Measurements from ENCODE around the gene RAD51C. TPM values are rescaled to one million over a fixed set of nuclear protein-coding genes. Genes with fewer than 3 reads are reported as not detected.
"Not testable (repeated sequence)": the region's sequence is repeated elsewhere in the genome, so short reads cannot be mapped to it uniquely, and the experiment has no call there.

Gene RAD51C
- total RNA-seq, 2 donors from 2014 or later = 18.0 to 26.5 TPM

GRCh38 chr17:58679263-58680037 is 13.0 kb upstream of the RAD51C start:
- H3K4me3 Mint-ChIP-seq = no peak overlapping the region
- no peaks in the 10 kb centered on the region for H3K36me3 Mint-ChIP-seq (ENCODE audit: low read depth)
- peak; percentile 71 for DNase-seq
- Histone ChIP-seq H3K9me3 (ENCODE audit: control insufficient read depth, low read length) (no peaks in the 10 kb centered on the region), H3K36me3 (ENCODE audit: control insufficient read depth, insufficient read depth, low read length) (no peaks in the 10 kb centered on the region), H3K27me3 (ENCODE audit: control insufficient read depth, insufficient read depth, low read length, poor library complexity, severe bottlenecking) (no peaks in the 10 kb centered on the region), H3K9ac (ENCODE audit: extremely low read depth, low read length, poor library complexity, severe bottlenecking) (no peak overlapping the region), H3K4me3 (ENCODE audit: low read length) (no peak overlapping the region), H3K27ac (ENCODE audit: low read depth, low read length) (no peak overlapping the region), H3K4me1 (ENCODE audit: control insufficient read depth, insufficient read depth, low read length) (no peaks in the 10 kb centered on the region)
- peak overlapping the region; percentile 72 for H3K27ac Mint-ChIP-seq
- WGBS, 2 experiments (ENCODE audit: insufficient coverage in 1 of 2, insufficient read length in 1 of 2) = 87% methylated on average over 9 to 12 of the region's 12 CpGs
- no peak for TF ChIP-seq CTCF (conservative IDR thresholded peaks at IDR 0.05)
- no peaks in the 10 kb centered on the region for H3K27me3 Mint-ChIP-seq (ENCODE audit: insufficient read depth)
- no peaks in the 10 kb centered on the region for H3K9me3 Mint-ChIP-seq
- peaks cover 4% of the 10 kb centered on the region for H3K4me1 Mint-ChIP-seq

- no peak overlapping the region for H3K9ac ChIP-seq (ENCODE audit: extremely low read depth, low read length, poor library complexity, severe bottlenecking)
- 80 to 83% methylated on average over 6 of the region's 6 CpGs for WGBS, 2 experiments (ENCODE audit: insufficient coverage in 1 of 2, insufficient read length in 1 of 2)
- Mint-ChIP-seq H3K9me3 (no peaks in the 10 kb centered on the region), H3K36me3 (ENCODE audit: low read depth) (no peaks in the 10 kb centered on the region), H3K27me3 (ENCODE audit: insufficient read depth) (no peaks in the 10 kb centered on the region), H3K4me3 (no peak overlapping the region), H3K4me1 (peaks cover 4% of the 10 kb centered on the region), H3K27ac (no peak overlapping the region)
- H3K4me3 ChIP-seq (ENCODE audit: low read length) = no peak overlapping the region
- H3K27ac ChIP-seq (ENCODE audit: low read depth, low read length) = no peak overlapping the region
- DNase-seq = no peak
- no peaks in the 10 kb centered on the region for H3K36me3 ChIP-seq (ENCODE audit: control insufficient read depth, insufficient read depth, low read length)
- no peaks in the 10 kb centered on the region for H3K27me3 ChIP-seq (ENCODE audit: control insufficient read depth, insufficient read depth, low read length, poor library complexity, severe bottlenecking)
- TF ChIP-seq CTCF (conservative IDR thresholded peaks at IDR 0.05) = no peak
- H3K4me1 ChIP-seq (ENCODE audit: control insufficient read depth, insufficient read depth, low read length) = no peaks in the 10 kb centered on the region
- H3K9me3 ChIP-seq (ENCODE audit: control insufficient read depth, low read length) = no peaks in the 10 kb centered on the region
Observed at GRCh38 chr17:58680038-58680369, 12.4 kb upstream of the RAD51C start.

DNA sequence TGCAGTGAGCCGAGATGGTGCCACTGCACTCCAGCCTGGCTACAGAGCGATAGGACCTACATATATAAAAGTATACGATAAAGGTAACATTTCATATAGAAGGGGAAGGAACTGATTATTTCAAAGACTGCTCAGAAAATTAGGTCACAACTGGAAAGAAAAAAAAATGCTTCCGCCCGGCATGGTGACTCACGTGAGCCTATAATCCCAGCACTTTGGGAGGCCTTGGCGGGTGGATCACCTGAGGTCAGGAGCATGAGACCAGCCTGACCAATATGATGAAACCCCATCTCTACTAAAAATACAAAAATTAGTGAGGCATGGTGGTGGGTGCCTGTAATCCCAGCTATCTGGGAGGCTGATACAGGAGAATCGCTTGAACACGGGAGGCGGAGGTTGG is 8.4 kb upstream of the RAD51C start:
- Histone ChIP-seq H3K4me1 (ENCODE audit: control insufficient read depth, insufficient read depth, low read length) (no peaks in the 10 kb centered on the region), H3K27me3 (ENCODE audit: control insufficient read depth, insufficient read depth, low read length, poor library complexity, severe bottlenecking) (no peaks in the 10 kb centered on the region), H3K4me3 (ENCODE audit: low read length) (no peak overlapping the region), H3K9ac (ENCODE audit: extremely low read depth, low read length, poor library complexity, severe bottlenecking) (no peak overlapping the region), H3K27ac (ENCODE audit: low read depth, low read length) (no peak overlapping the region), H3K9me3 (ENCODE audit: control insufficient read depth, low read length) (no peaks in the 10 kb centered on the region), H3K36me3 (ENCODE audit: control insufficient read depth, insufficient read depth, low read length) (no peaks in the 10 kb centered on the region)
- no peak for TF ChIP-seq CTCF (conservative IDR thresholded peaks at IDR 0.05)
- no peaks in the 10 kb centered on the region for H3K27me3 Mint-ChIP-seq (ENCODE audit: insufficient read depth)
- H3K36me3 Mint-ChIP-seq (ENCODE audit: low read depth) = no peaks in the 10 kb centered on the region
- no peak overlapping the region for H3K27ac Mint-ChIP-seq
- H3K4me1 Mint-ChIP-seq = peaks cover 4% of the 10 kb centered on the region
- DNase-seq = no peak
- 75 to 97% methylated on average over 3 to 8 of the region's 10 CpGs for WGBS, 2 experiments (ENCODE audit: insufficient coverage in 1 of 2, insufficient read length in 1 of 2)
- H3K9me3 Mint-ChIP-seq = no peaks in the 10 kb centered on the region
- H3K4me3 Mint-ChIP-seq = no peak overlapping the region

DNA sequence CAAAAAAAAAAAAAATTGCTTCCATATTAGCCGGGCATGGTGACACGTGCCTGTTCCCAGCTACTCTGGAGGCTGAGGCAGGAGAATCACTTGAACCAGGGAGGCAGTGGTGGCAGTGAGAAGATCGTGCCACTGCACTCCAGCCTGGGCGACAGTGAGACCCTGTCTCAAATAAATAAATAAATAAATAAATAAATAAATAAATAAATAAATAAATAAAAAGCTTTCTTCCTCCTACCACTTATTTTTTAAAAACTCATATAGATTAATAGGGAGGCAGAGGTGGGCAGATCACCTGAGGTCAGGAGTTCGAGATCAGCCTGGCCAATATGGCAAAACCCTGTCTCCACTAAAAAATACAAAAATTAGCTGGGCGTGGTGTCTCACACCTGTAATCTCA is 7.9 kb upstream of the RAD51C start:
- H3K9me3 ChIP-seq (ENCODE audit: control insufficient read depth, low read length); H3K4me3 Mint-ChIP-seq; H3K4me1 ChIP-seq (ENCODE audit: control insufficient read depth, insufficient read depth, low read length); H3K9ac ChIP-seq (ENCODE audit: extremely low read depth, low read length, poor library complexity, severe bottlenecking); H3K36me3 ChIP-seq (ENCODE audit: control insufficient read depth, insufficient read depth, low read length); H3K4me1 Mint-ChIP-seq; H3K4me3 ChIP-seq (ENCODE audit: low read length); H3K36me3 Mint-ChIP-seq (ENCODE audit: low read depth); DNase-seq; H3K9me3 Mint-ChIP-seq; H3K27me3 Mint-ChIP-seq (ENCODE audit: insufficient read depth); H3K27ac Mint-ChIP-seq; H3K27ac ChIP-seq (ENCODE audit: low read depth, low read length); H3K27me3 ChIP-seq (ENCODE audit: control insufficient read depth, insufficient read depth, low read length, poor library complexity, severe bottlenecking): not testable (repeated sequence)
- 89% methylated on average over 4 of the region's 6 CpGs; no CpG with 5 or more reads in 1 of the 2 experiments for WGBS, 2 experiments (ENCODE audit: insufficient coverage in 1 of 2, insufficient read length in 1 of 2)

Measured in endodermal cell (in vitro differentiated cells).